Fibroblast of lung (primary cell): ENCODE data around the gene USP11. TPM values are rescaled to one million over a fixed set of nuclear protein-coding genes. Genes with fewer than 3 reads are reported as not detected.

ENCODE experiments used
- DNase-seq, 2 donors: peaks; one replicate each; pipeline versions ENCODE4 v3.0.0 to v3.0.0-alpha.2; 2010; ENCODE audit warnings: low read depth in 2 of 2
- H2AFZ ChIP-seq: 2 replicates; pipeline ENCODE4 v1.5.1; 2012; ENCODE audit warnings: low read length, control low read depth, inconsistent platforms
- H3K27ac ChIP-seq: 2 replicates; pipeline ENCODE4 v1.5.1; 2011; ENCODE audit warnings: low read length, control low read depth; ENCODE audit not compliant: insufficient read depth
- H3K27me3 ChIP-seq: 2 replicates; pipeline ENCODE4 v1.5.1; 2011; ENCODE audit warnings: mild to moderate bottlenecking, low read length; ENCODE audit not compliant: control insufficient read depth, insufficient read depth
- H3K36me3 ChIP-seq: 2 replicates; pipeline ENCODE4 v1.5.1; 2011; ENCODE audit warnings: low read length; ENCODE audit not compliant: control insufficient read depth, insufficient read depth
- H3K4me1 ChIP-seq: 2 replicates; pipeline ENCODE4 v1.5.1; 2011; ENCODE audit warnings: low read length; ENCODE audit not compliant: control insufficient read depth, insufficient read depth; ENCODE audit errors: extremely low read depth
- H3K4me2 ChIP-seq: 2 replicates; pipeline ENCODE4 v1.5.1; 2011; ENCODE audit warnings: low read length, control low read depth; ENCODE audit not compliant: insufficient read depth; ENCODE audit errors: extremely low read depth
- H3K4me3 ChIP-seq, 4 experiments: fragments of 200-600 bp in 1 of 4; sonication (generic) in 1 of 4; replicated peaks in 1 of 4; 2 replicates each; pipeline ENCODE4 v1.5.1; 2011 to 2016; ENCODE audit warnings: low read length in 4 of 4, low read depth in 3 of 4, mild to moderate bottlenecking in 3 of 4, control low read depth in 2 of 4, inconsistent platforms in 1 of 4, mixed read lengths in 1 of 4; ENCODE audit not compliant: insufficient read depth in 1 of 4; ENCODE audit errors: control extremely low read depth in 1 of 4
- H3K79me2 ChIP-seq: 2 replicates; pipeline ENCODE4 v1.5.1; 2012; ENCODE audit warnings: mild to moderate bottlenecking, low read length, inconsistent platforms; ENCODE audit not compliant: control insufficient read depth, insufficient read depth
- H3K9ac ChIP-seq: 2 replicates; pipeline ENCODE4 v1.5.1; 2011; ENCODE audit warnings: mild to moderate bottlenecking, low read length, control low read depth; ENCODE audit not compliant: insufficient read depth
- H3K9me3 ChIP-seq: 2 replicates; pipeline ENCODE4 v1.5.1; 2012; ENCODE audit warnings: low read depth, low read length; ENCODE audit not compliant: control insufficient read depth, insufficient read depth
- H4K20me1 ChIP-seq: 2 replicates; pipeline ENCODE4 v1.5.1; 2011; ENCODE audit warnings: low read length; ENCODE audit not compliant: control insufficient read depth, insufficient read depth; ENCODE audit errors: extremely low read depth
- CTCF ChIP-seq, 2 donors: IDR thresholded peaks in 1 of 2; conservative IDR thresholded peaks in 1 of 2; 1 replicate in 1 of 2; 2 replicates in 1 of 2; pipeline ENCODE4 v1.5.1; 2011 to 2012; ENCODE audit warnings: low read length in 2 of 2, control low read depth in 1 of 2, inconsistent platforms in 1 of 2, low read depth in 1 of 2, mild to moderate bottlenecking in 1 of 2
- EZH2 ChIP-seq: IDR thresholded peaks from 2 replicates; pipeline ENCODE4 v1.5.1; 2012; ENCODE audit warnings: low read length, control low read depth, mild to moderate bottlenecking; ENCODE audit errors: missing control alignments
- polyA plus RNA-seq, 2 donors: library from polyadenylated mRNA; depleted of rRNA in 1 of 2; stranded (reverse) in 1 of 2; unstranded in 1 of 2; fragments of >200 nt; gene quantifications; 2 replicates each; pipeline ENCODE4 v1.2.1, GENCODE V29; 2011 to 2012; ENCODE audit warnings: missing spikeins in 1 of 2
- total RNA-seq: library from RNA; depleted of rRNA; stranded (reverse); fragments of >200 nt; gene quantifications from 2 replicates; pipeline ENCODE4 v1.2.1, GENCODE V29; 2014

The USP11 gene
- total and polyA plus RNA-seq, 2 donors (not counting 1 experiment from before 2014, with no cell fraction given), result 24.6 to 47.9 TPM

- H3K4me1 ChIP-seq, result no peaks in the 10 kb centered on the region
- no peaks in the 10 kb centered on the region for H3K27me3 ChIP-seq
- H3K4me3 ChIP-seq, result no peak overlapping the region
- no peaks in the 10 kb centered on the region for H3K79me2 ChIP-seq
- no peak for TF ChIP-seq CTCF (conservative IDR thresholded peaks at IDR 0.05 in 1 of 2, IDR thresholded peaks at IDR 0.05 in 1 of 2; ENCODE audit: low read depth in 1 of 2, low read length in 2 of 2)
- TF ChIP-seq EZH2, result no peak
- no peak overlapping the region for H3K4me2 ChIP-seq
- H3K36me3 ChIP-seq, result peaks cover 52% of the 10 kb centered on the region
- no peaks in the 10 kb centered on the region for H3K9me3 ChIP-seq
- no peaks in the 10 kb centered on the region for H4K20me1 ChIP-seq
- no peak for DNase-seq
- H2AFZ ChIP-seq, result no peak overlapping the region
- no peak overlapping the region for H3K9ac ChIP-seq
- no peak overlapping the region for H3K27ac ChIP-seq
Observed at GRCh38 chrX:47210661-47211425, 22.0 kb upstream of the USP11 start.

GRCh38 chrX:47212381-47213293 is 20.2 kb upstream of the USP11 start:
- H3K4me2 ChIP-seq, result no peak overlapping the region

More at GRCh38 chrX:47212381-47213293, 20.2 kb upstream of the USP11 start:
- DNase-seq, result no peak
- Histone ChIP-seq H3K4me3 (no peak overlapping the region), H3K36me3 (peaks cover 50% of the 10 kb centered on the region), H3K79me2 (no peaks in the 10 kb centered on the region), H3K9me3 (no peaks in the 10 kb centered on the region), H4K20me1 (no peaks in the 10 kb centered on the region), H2AFZ (no peak overlapping the region), H3K27ac (no peak overlapping the region), H3K9ac (no peak overlapping the region), H3K4me1 (peaks cover 6% of the 10 kb centered on the region), H3K27me3 (no peaks in the 10 kb centered on the region)
- TF ChIP-seq EZH2, result no peak
- TF ChIP-seq CTCF (conservative IDR thresholded peaks at IDR 0.05 in 1 of 2, IDR thresholded peaks at IDR 0.05 in 1 of 2; ENCODE audit: low read depth in 1 of 2, low read length in 2 of 2), result no peak
